ENCODE data around the gene CNOT6. TPM values are rescaled to one million over a fixed set of nuclear protein-coding genes. Genes with fewer than 3 reads are reported as not detected.

The CNOT6 gene
- total and polyA plus RNA-seq, 10 of the 15 experiments (the other 5 are each of a cell fraction or from before 2014, with no cell fraction given) = 3.8 to 22.1 (median 12.1) TPM

DNA sequence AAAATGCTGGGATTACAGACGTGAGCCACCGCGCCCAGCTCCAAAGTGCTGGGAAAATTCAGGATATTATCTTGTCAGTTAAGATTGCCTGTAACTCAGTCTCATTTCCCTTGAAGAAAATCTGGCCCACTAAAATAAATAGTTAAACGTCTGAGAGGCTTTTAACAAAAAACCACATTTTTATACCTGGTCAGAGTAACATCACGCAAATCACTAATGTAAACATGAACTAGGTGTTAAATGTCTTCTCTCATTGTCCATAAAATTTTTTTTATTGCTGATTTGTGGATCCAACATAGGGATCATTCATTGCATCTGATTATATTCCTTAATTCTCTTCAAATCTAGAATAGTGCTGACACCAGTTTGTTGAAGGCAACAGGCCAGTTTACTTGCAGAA lies 22.3 kb downstream of the CNOT6 start:
- Histone ChIP-seq H3K4me1 (ENCODE audit: control insufficient read depth, insufficient read depth, low read length) (no peaks in the 10 kb centered on the region), H3K4me2 (ENCODE audit: control insufficient read depth, insufficient read depth) (no peak overlapping the region), H3K9ac (ENCODE audit: control insufficient read depth, insufficient read depth, low read length) (no peak overlapping the region), H3K4me3 (no peak overlapping the region), H3K79me2 (ENCODE audit: control insufficient read depth, insufficient read depth, low read length) (peaks cover 53% of the 10 kb centered on the region), H3K9me3 (replicated peaks; ENCODE audit: control insufficient read depth, insufficient read depth, low read length) (peaks cover 2% of the 10 kb centered on the region; the same call in 2 of the 3 replicates), H3K27ac (ENCODE audit: control insufficient read depth, insufficient read depth) (no peak overlapping the region), H3K27me3 (replicated peaks in 1 of 2; ENCODE audit: control insufficient read depth in 2 of 2, insufficient read depth in 2 of 2, low read length in 1 of 2) (no peaks in the 10 kb centered on the region), H4K20me1 (ENCODE audit: control insufficient read depth, insufficient read depth) (no peaks in the 10 kb centered on the region), H2AFZ (ENCODE audit: control insufficient read depth, low read depth, low read length) (no peak overlapping the region), H3K36me3 (ENCODE audit: control insufficient read depth in 2 of 2, insufficient read depth in 2 of 2, low read length in 1 of 2) (no peaks in the 10 kb centered on the region)
- intact Hi-C loops (cut with micrococcal nuclease; ENCODE audit: unreplicated experiment) = no loop called here
- ATAC-seq (no peak), FAIRE-seq (no peak), DNase-seq (ENCODE audit: low read depth, low spot score) (no peak)
- no TSS peak for BruUV-seq (replicated peaks)
- ChIA-PET RAD21 (ENCODE audit: unreplicated experiment) (no interaction called here), CTCF (no interaction called here), SMC1A (ENCODE audit: uncharacterized antibody, unreplicated experiment) (no interaction called here), POLR2A (no interaction called here)
- 84% methylated on average over 5 of the region's 5 CpGs for WGBS (ENCODE audit: insufficient coverage, insufficient replicate concordance, low lambda C conversion rate, missing lambda C conversion rate)
- in situ Hi-C loops (cut with MboI) = no loop called here
- TF ChIP-seq TCF3 (IDR thresholded peaks at IDR 0.05; ENCODE audit: borderline replicate concordance, insufficient read depth, low read depth, low read length) = no peak
- TF ChIP-seq GABPA (IDR thresholded peaks at IDR 0.05; ENCODE audit: low read depth) = no peak
- TF ChIP-seq, protein P1, sequence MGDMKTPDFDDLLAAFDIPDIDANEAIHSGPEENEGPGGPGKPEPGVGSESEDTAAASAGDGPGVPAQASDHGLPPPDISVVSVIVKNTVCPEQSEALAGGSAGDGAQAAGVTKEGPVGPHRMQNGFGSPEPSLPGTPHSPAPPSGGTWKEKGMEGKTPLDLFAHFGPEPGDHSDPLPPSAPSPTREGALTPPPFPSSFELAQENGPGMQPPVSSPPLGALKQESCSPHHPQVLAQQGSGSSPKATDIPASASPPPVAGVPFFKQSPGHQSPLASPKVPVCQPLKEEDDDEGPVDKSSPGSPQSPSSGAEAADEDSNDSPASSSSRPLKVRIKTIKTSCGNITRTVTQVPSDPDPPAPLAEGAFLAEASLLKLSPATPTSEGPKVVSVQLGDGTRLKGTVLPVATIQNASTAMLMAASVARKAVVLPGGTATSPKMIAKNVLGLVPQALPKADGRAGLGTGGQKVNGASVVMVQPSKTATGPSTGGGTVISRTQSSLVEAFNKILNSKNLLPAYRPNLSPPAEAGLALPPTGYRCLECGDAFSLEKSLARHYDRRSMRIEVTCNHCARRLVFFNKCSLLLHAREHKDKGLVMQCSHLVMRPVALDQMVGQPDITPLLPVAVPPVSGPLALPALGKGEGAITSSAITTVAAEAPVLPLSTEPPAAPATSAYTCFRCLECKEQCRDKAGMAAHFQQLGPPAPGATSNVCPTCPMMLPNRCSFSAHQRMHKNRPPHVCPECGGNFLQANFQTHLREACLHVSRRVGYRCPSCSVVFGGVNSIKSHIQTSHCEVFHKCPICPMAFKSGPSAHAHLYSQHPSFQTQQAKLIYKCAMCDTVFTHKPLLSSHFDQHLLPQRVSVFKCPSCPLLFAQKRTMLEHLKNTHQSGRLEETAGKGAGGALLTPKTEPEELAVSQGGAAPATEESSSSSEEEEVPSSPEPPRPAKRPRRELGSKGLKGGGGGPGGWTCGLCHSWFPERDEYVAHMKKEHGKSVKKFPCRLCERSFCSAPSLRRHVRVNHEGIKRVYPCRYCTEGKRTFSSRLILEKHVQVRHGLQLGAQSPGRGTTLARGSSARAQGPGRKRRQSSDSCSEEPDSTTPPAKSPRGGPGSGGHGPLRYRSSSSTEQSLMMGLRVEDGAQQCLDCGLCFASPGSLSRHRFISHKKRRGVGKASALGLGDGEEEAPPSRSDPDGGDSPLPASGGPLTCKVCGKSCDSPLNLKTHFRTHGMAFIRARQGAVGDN (IDR thresholded peaks at IDR 0.05) = no peak
- no peak for TF ChIP-seq TAF1 (IDR thresholded peaks at IDR 0.05; ENCODE audit: borderline replicate concordance, low read depth, low read length)
- TF ChIP-seq, protein P2, sequence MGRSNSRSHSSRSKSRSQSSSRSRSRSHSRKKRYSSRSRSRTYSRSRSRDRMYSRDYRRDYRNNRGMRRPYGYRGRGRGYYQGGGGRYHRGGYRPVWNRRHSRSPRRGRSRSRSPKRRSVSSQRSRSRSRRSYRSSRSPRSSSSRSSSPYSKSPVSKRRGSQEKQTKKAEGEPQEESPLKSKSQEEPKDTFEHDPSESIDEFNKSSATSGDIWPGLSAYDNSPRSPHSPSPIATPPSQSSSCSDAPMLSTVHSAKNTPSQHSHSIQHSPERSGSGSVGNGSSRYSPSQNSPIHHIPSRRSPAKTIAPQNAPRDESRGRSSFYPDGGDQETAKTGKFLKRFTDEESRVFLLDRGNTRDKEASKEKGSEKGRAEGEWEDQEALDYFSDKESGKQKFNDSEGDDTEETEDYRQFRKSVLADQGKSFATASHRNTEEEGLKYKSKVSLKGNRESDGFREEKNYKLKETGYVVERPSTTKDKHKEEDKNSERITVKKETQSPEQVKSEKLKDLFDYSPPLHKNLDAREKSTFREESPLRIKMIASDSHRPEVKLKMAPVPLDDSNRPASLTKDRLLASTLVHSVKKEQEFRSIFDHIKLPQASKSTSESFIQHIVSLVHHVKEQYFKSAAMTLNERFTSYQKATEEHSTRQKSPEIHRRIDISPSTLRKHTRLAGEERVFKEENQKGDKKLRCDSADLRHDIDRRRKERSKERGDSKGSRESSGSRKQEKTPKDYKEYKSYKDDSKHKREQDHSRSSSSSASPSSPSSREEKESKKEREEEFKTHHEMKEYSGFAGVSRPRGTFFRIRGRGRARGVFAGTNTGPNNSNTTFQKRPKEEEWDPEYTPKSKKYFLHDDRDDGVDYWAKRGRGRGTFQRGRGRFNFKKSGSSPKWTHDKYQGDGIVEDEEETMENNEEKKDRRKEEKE (IDR thresholded peaks at IDR 0.05) = no peak
- TF ChIP-seq JUNB (IDR thresholded peaks at IDR 0.05) = no peak
- no peak for TF ChIP-seq PAX8 (IDR thresholded peaks at IDR 0.05)
- TF ChIP-seq TARDBP (IDR thresholded peaks at IDR 0.05; ENCODE audit: borderline replicate concordance) = no peak
- no peak for TF ChIP-seq DPF2 (IDR thresholded peaks at IDR 0.05)
- TF ChIP-seq POLR2A (IDR thresholded peaks at IDR 0.05; ENCODE audit: low read depth, low read length) = no peak
- no peak for TF ChIP-seq ZBTB40 (IDR thresholded peaks at IDR 0.05; ENCODE audit: borderline replicate concordance)

Measured in GM12878 (cell line).